ENCODE results near the gene GALK1.

The GALK1 gene

GRCh38 chr17:75730065-75730464 is 34.9 kb downstream of the GALK1 start:
- in situ Hi-C loops (cut with HindIII; ENCODE audit: low sequenced_read_pairs) = no loop called here

GRCh38 chr17:75729351-75729750 is 35.6 kb downstream of the GALK1 start:
- in situ Hi-C loops (cut with HindIII; ENCODE audit: low sequenced_read_pairs) = no loop called here

GRCh38 chr17:75727391-75727790 is 37.6 kb downstream of the GALK1 start:
- in situ Hi-C loops (cut with HindIII; ENCODE audit: low sequenced_read_pairs) = no loop called here

- in situ Hi-C loops (cut with HindIII; ENCODE audit: low sequenced_read_pairs) = no loop called here
Observed at GRCh38 chr17:75725504-75725903, 39.5 kb downstream of the GALK1 start.

- in situ Hi-C loops (cut with HindIII; ENCODE audit: low sequenced_read_pairs) = no loop called here
Observed at GRCh38 chr17:75724016-75725003, 40.7 kb downstream of the GALK1 start.

GRCh38 chr17:75723171-75723930 is 41.6 kb downstream of the GALK1 start:
- in situ Hi-C loops (cut with HindIII; ENCODE audit: low sequenced_read_pairs) = no loop called here

- in situ Hi-C loops (cut with HindIII; ENCODE audit: low sequenced_read_pairs) = no loop called here
Observed at GRCh38 chr17:75722542-75723095, 42.4 kb downstream of the GALK1 start.

- in situ Hi-C loops (cut with HindIII; ENCODE audit: low sequenced_read_pairs) = no loop called here
Observed at GRCh38 chr17:75722076-75722475, 42.9 kb downstream of the GALK1 start.

- in situ Hi-C loops (cut with HindIII; ENCODE audit: low sequenced_read_pairs) = no loop called here
Observed at GRCh38 chr17:75721463-75722011, 43.5 kb downstream of the GALK1 start.

GRCh38 chr17:75720656-75721462 is 44.1 kb downstream of the GALK1 start, which contains the start of gene ITGB4:
Gene ITGB4, plus strand, starts transcription at chr17:75721459. Its CDS starts 3,245 bp downstream, at chr17:75724704.
- in situ Hi-C loops (cut with HindIII; ENCODE audit: low sequenced_read_pairs) = no loop called here

GRCh38 chr17:75719732-75720131 is 45.3 kb downstream of the GALK1 start:
- in situ Hi-C loops (cut with HindIII; ENCODE audit: low sequenced_read_pairs) = no loop called here

- in situ Hi-C loops (cut with HindIII; ENCODE audit: low sequenced_read_pairs) = no loop called here
Observed at GRCh38 chr17:75712446-75712845, 52.5 kb downstream of the GALK1 start.

Measured in endothelial cell of hepatic sinusoid (primary cell).